HG03108 (cell line): Measurements from ENCODE around the gene KCTD16.

Experiments
- ATAC-seq: cut with Tn5 transposase; IDR thresholded peaks from one replicate; pipeline ENCODE4 v1.9.1; 2021; ENCODE audit warnings: moderate library complexity; ENCODE audit not compliant: unreplicated experiment

The KCTD16 gene

GRCh38 chr5:144393641-144394435 is 223.2 kb downstream of the KCTD16 start:
- no peak for ATAC-seq

- ATAC-seq = no peak
Observed at GRCh38 chr5:144395704-144396103, 225.0 kb downstream of the KCTD16 start.

- ATAC-seq = no peak
Observed at GRCh38 chr5:144403058-144403457, 232.4 kb downstream of the KCTD16 start.

- no peak for ATAC-seq
Observed at GRCh38 chr5:144403817-144404420, 233.2 kb downstream of the KCTD16 start.

- ATAC-seq = no peak
Observed at GRCh38 chr5:144404672-144405071, 234.0 kb downstream of the KCTD16 start.

GRCh38 chr5:144405991-144406390 is 235.3 kb downstream of the KCTD16 start:
- ATAC-seq = no peak

- no peak for ATAC-seq
Observed at GRCh38 chr5:144406442-144406841, 235.8 kb downstream of the KCTD16 start.

- ATAC-seq = no peak
Observed at GRCh38 chr5:144414202-144415029, 243.7 kb downstream of the KCTD16 start.

GRCh38 chr5:144416196-144416595 is 245.5 kb downstream of the KCTD16 start:
- ATAC-seq = no peak

- ATAC-seq = no peak
Observed at GRCh38 chr5:144418719-144419118, 248.0 kb downstream of the KCTD16 start.

- ATAC-seq = no peak
Observed at GRCh38 chr5:144421411-144421810, 250.7 kb downstream of the KCTD16 start.

GRCh38 chr5:144422018-144422727 is 251.5 kb downstream of the KCTD16 start:
- ATAC-seq = no peak

- no peak for ATAC-seq
Observed at GRCh38 chr5:144427866-144428265, 257.2 kb downstream of the KCTD16 start.

- no peak for ATAC-seq
Observed at GRCh38 chr5:144428326-144428725, 257.7 kb downstream of the KCTD16 start.

GRCh38 chr5:144429405-144429804 is 258.7 kb downstream of the KCTD16 start:
- no peak for ATAC-seq

- no peak for ATAC-seq
Observed at GRCh38 chr5:144429905-144430304, 259.2 kb downstream of the KCTD16 start.

GRCh38 chr5:144433140-144433822 is 262.6 kb downstream of the KCTD16 start:
- no peak for ATAC-seq

- ATAC-seq = no peak
Observed at GRCh38 chr5:144433893-144434292, 263.2 kb downstream of the KCTD16 start.

- no peak for ATAC-seq
Observed at GRCh38 chr5:144436007-144436406, 265.3 kb downstream of the KCTD16 start.

GRCh38 chr5:144438237-144438636 is 267.6 kb downstream of the KCTD16 start:
- ATAC-seq = no peak
